ENCODE measurements around the gene COL18A1.

DNA sequence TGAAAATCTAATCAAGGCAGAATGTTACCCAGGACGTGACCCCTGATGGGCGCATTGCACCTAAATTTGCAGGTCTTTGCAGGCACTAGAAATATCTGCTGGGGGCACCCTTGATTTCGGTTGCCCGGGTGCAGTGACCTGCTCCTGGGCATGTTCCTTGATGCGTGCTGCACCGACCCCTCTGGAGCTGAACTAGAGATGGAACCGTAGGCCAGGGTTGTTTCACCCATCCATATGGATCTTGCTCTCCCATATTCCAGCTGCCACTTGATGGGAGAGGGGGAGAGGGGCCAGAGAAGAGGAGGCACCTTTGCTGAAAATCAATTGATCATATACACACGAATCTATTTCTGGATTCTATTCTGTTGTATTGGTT lies 8.4 kb upstream of the COL18A1 start:
- no peak for TF ChIP-seq POLR2A (IDR thresholded peaks at IDR 0.05)
- TF ChIP-seq, protein P1, sequence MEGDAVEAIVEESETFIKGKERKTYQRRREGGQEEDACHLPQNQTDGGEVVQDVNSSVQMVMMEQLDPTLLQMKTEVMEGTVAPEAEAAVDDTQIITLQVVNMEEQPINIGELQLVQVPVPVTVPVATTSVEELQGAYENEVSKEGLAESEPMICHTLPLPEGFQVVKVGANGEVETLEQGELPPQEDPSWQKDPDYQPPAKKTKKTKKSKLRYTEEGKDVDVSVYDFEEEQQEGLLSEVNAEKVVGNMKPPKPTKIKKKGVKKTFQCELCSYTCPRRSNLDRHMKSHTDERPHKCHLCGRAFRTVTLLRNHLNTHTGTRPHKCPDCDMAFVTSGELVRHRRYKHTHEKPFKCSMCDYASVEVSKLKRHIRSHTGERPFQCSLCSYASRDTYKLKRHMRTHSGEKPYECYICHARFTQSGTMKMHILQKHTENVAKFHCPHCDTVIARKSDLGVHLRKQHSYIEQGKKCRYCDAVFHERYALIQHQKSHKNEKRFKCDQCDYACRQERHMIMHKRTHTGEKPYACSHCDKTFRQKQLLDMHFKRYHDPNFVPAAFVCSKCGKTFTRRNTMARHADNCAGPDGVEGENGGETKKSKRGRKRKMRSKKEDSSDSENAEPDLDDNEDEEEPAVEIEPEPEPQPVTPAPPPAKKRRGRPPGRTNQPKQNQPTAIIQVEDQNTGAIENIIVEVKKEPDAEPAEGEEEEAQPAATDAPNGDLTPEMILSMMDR (IDR thresholded peaks at IDR 0.05): no peak
